ENCODE measurements around the gene AIRE.

AIRE gene

GRCh38 chr21:44305691-44306090, 20.0 kb downstream of the AIRE start:
- no peak for DNase-seq (ENCODE audit: low read depth in 2 of 2)

GRCh38 chr21:44306936-44307704, 21.4 kb downstream of the AIRE start:
- DNase-seq (ENCODE audit: low read depth in 2 of 2) = no peak

GRCh38 chr21:44310628-44311507, 25.2 kb downstream of the AIRE start:
- no peak for DNase-seq (ENCODE audit: low read depth in 2 of 2)

- DNase-seq (ENCODE audit: low read depth in 2 of 2) = no peak
Measured at GRCh38 chr21:44312089-44312488, 26.4 kb downstream of the AIRE start.

GRCh38 chr21:44312716-44313115, 27.0 kb downstream of the AIRE start:
- no peak for DNase-seq (ENCODE audit: low read depth in 2 of 2)

GRCh38 chr21:44313451-44313850, 27.8 kb downstream of the AIRE start:
- no peak for DNase-seq (ENCODE audit: low read depth in 2 of 2)

- DNase-seq (ENCODE audit: low read depth in 2 of 2) = no peak
Measured at GRCh38 chr21:44314128-44314527, 28.5 kb downstream of the AIRE start.

- no peak for DNase-seq (ENCODE audit: low read depth in 2 of 2)
Measured at GRCh38 chr21:44314561-44314960, 28.9 kb downstream of the AIRE start.

GRCh38 chr21:44315691-44316203, 30.1 kb downstream of the AIRE start:
- DNase-seq (ENCODE audit: low read depth in 2 of 2) = no peak

- no peak for DNase-seq (ENCODE audit: low read depth in 2 of 2)
Measured at GRCh38 chr21:44316277-44316900, 30.7 kb downstream of the AIRE start.

- no peak for DNase-seq (ENCODE audit: low read depth in 2 of 2)
Measured at GRCh38 chr21:44317241-44317782, 31.6 kb downstream of the AIRE start.

- no peak for DNase-seq (ENCODE audit: low read depth in 2 of 2)
Measured at GRCh38 chr21:44317871-44318270, 32.2 kb downstream of the AIRE start.

GRCh38 chr21:44318489-44319285, 33.0 kb downstream of the AIRE start:
- DNase-seq (ENCODE audit: low read depth in 2 of 2) = no peak

GRCh38 chr21:44319407-44320065, 33.9 kb downstream of the AIRE start:
- DNase-seq (ENCODE audit: low read depth in 2 of 2) = no peak

GRCh38 chr21:44320847-44321246, 35.2 kb downstream of the AIRE start:
- no peak for DNase-seq (ENCODE audit: low read depth in 2 of 2)

- no peak for DNase-seq (ENCODE audit: low read depth in 2 of 2)
Measured at GRCh38 chr21:44321846-44322450, 36.3 kb downstream of the AIRE start.

- DNase-seq (ENCODE audit: low read depth in 2 of 2) = no peak
Measured at GRCh38 chr21:44322621-44323325, 37.1 kb downstream of the AIRE start.

GRCh38 chr21:44323591-44323990, 37.9 kb downstream of the AIRE start:
- DNase-seq (ENCODE audit: low read depth in 2 of 2) = no peak

- no peak for DNase-seq (ENCODE audit: low read depth in 2 of 2)
Measured at GRCh38 chr21:44324106-44324853, 38.6 kb downstream of the AIRE start.

Data from stimulated activated CD8-positive, alpha-beta memory T cell treated with anti-CD3 and anti-CD28 coated beads, Interleukin-7, amount 100 ng/mL, for 4 hours (primary cell).